Skin of body (tissue), 2 donors: Measurements from ENCODE around the gene FUT6. TPM values are rescaled to one million over a fixed set of nuclear protein-coding genes. Genes with fewer than 3 reads are reported as not detected.
"Not testable (repeated sequence)": the region's sequence is repeated elsewhere in the genome, so short reads cannot be mapped to it uniquely, and the experiment has no call there.

Source experiments
- DNase-seq: peaks from one replicate; lab custom pipeline; 2025; lab: John Stamatoyannopoulos, UW
- total RNA-seq: library from RNA; depleted of rRNA; stranded (reverse); fragments of >200 nt; gene quantifications from one replicate; pipeline ENCODE4 v1.2.3, GENCODE V29; 2014

Gene FUT6
- total RNA-seq, 1 donor from 2014 or later = 0.20 TPM

DNA sequence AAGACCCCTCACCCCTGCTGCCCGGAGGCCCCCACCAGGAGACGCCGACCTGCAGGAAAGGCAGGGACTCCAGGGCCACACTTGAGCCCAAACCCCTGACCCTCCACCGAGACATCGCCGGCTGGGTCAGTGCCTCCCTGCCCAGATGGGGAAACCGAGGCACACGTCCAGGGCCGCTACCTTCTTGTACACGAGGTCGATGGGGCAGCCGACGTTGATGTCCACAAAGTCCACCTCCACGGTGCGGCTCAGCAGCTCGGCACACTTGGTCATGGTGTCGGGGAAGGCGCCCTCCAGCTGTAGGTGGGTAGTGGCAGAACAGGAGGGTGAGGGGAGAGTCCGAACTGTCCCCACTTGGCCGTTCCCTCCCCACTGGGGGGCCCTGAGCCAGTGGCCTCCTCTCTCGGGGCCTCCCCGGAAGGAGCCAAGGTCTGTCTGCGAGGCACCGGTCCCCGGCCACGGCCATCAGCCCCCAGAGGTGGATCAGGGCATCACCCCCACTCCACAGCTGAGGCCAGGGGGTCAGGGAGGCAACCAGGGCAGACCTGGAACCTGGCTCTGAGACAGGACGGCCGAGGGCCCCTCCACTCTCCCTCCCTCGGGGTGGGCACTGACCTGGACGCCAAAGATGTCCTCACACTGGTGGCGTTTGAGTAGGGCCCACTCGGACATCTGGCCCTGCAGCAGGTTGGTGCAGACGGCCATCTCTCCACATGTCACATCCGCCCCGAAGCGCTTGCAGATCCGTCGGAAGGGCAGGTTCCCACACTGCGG, 51.9 kb downstream of the FUT6 start:
- no peak for DNase-seq

DNA sequence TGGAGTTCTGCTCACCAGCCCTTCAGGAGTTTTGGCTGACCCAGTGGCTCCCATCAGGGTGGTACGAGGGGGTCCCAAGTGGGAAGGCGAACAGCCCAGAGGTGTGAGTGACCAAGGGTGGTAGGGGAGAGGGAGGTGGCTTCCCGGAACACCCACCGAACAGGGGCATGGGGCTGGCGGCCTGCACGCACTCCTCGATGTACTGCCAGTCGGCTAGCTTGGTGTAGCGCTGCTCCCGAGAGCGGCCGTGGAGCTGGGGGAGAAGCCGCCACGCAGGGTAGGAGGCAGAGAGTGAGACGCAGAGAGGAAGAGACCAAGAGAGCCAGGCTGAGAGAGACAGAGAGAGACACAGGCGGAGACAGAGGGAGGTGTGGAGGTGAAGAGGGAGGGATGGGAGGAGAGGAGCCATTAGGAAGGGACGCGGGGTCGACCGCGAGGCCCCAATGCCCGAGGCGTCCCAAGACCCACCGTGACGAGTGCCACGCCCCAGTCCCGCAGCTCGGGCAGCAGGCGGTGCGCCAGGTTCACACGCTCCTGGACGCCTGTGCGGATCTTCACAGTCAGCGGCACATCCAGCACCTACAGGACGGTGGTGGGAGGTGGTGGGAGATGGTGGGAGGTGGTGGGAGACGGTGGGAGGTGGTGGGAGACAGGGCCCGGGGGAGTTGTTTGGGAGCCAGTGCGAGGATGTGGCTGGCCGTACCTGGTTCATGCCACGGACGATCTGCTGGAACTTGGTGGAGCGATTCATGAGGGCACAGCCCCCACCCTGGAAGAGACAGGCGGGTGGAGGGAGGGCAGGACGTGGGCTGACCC, 52.7 kb downstream of the FUT6 start:
- DNase-seq = no peak

DNA sequence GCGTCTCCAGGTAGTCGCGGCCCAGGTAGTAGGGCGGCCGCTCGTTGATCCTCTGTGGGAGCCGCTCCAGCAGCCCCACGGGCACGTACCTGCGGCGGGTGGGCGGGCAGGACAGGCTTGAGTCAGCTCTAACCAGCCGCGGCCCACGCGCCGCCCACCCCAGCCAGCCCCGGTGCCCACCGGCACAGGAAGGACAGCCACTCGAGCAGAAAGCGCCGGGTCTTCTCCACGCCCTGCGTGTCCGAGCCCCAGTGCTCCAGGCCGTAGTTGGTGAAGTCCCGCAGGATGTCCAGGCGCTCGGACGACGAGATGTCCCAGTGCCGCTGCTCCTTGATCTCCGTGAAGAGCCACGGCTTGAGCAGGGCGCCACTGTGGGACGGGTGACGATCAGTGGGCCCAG, 54.1 kb downstream of the FUT6 start:
- no peak for DNase-seq

DNA sequence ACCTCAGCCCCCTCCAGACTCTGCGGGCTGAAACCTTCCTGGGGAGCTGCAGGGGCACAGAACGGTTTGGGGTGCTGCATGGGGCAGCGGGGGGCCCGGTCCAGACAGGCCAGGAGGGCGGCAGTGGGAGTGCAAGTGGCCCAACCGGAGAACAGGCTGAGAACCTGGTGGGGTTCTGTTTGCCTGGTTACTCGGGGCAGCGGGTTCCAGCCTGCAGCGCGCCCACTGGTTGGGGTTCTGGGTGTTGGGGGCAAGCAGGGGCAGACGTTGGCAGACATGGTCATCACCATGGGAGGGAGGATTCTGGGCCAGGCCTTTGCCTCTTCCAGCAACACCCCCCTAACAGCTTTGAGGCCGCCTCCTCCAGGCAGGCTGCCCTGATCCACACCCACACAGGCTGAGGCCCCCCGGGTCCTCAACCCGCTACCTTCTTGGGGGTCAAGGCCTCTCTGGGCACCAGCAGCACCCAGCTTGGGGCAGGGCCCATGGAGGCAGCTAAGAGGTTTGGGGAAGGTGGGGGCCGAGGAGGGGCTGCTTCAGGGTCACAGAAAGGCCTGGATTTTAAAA, 54.8 kb downstream of the FUT6 start, which contains the start of gene PRR22:
TSS of gene PRR22 (minus strand) at position 166 of the 567 bp plus-strand sequence. CDS start at position 80, 86 bp downstream.
- no peak for DNase-seq

DNA sequence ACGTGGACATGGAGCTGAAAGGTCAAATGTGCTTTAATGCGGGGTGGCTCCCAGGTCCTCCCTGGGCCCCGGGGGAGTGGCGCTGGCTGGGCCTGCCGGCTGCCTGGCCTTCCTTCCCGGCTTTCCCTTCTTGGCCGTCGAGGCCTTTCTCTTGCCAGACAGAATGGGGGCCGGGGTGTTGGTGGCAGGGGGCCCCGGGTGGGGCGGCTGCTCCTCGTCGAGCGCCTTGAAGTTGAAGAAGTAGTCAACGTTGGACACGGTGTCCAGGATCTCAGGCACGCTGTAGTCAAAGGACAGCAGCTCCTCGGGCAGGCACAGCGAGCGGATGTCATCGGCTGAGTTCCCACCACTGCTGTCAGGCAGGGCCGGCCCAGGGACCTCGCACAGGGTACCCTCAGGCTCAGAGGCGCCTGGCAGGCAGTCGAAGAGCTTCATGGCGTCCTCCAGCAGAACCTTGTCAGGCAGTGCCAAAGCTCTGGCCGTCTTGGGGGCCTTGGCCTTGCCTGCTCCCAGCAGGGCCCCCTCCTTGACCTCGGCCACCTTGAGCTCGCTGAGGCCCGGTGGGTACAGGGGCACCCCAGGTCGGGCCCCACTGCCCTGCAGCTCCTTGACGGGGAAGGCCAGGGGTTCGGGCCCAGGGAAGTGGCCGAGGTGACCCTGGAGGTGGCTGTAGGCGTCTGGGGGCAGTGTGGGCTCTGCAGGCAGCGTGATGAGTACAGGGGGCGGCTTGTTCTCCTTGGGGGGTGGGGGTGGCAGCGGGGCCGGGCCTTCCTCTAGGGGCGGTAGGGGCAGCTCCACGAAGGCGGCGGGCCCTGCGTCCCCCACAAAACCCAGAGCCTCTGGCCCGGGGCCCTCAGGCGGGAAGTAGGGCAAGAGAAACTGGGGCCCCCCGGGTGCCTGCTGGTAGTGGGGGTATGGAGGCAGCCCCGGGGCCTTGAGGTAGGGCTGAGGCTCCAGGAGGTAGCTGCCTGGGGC, 56.3 kb downstream of the FUT6 start:
- DNase-seq = no peak

DNA sequence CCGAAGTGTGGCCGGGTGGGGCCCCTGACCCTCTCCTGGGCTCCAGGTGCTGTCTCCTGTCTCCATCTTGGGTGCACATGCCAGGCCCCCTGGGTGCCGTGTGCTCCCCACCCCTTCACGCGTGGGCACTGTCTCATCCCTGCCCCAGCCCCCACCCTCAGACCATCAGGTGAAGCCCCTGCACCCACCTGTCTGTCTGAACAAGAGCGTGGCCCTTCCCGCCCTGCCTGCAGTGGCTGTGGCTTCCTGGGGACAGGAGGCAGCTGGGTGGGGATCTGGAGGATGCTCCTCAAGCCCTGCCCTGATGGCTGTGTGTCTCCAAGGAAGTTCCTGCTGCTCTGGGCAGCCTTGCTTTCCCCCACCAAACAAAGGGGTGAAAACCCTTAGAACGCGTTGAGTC, 57.2 kb downstream of the FUT6 start:
- no peak for DNase-seq

DNA sequence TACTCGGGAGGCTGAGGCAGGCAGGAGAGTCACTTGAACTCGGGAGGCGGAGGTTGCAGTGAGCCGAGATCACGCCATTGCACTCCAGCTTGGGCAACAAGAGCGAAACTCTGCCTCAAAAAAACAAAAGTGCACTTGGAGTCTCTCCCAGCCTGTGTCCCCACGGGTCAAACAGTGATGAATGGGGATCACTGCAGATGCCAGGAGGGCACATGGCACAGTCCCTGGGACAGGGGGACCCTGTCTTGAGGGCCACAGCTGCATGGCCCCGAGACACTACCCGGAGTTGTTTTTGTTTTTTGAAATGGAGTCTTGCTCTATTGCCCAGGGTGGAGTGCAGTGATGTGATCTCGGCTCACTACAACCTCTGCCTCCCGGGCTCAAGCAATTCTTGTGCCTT, 58.6 kb downstream of the FUT6 start:
- DNase-seq = not testable (repeated sequence)

Other genes starting within 250 kb of the FUT6 start
- 41.2 TPM for gene SAFB2, start 216.9 kb downstream of the FUT6 start, total RNA-seq
- gene SAFB, start 216.6 kb downstream of the FUT6 start, total RNA-seq = 106 TPM
- 25.2 TPM for gene MICOS13, start 159.2 kb downstream of the FUT6 start, total RNA-seq
- gene HSD11B1L, start 158.7 kb downstream of the FUT6 start, total RNA-seq = 2.4 TPM
- gene RPL36, start 149.4 kb downstream of the FUT6 start, total RNA-seq = 331 TPM
- 30.7 TPM for gene LONP1, start 119.6 kb downstream of the FUT6 start, total RNA-seq
- gene CATSPERD, start 119.1 kb downstream of the FUT6 start, total RNA-seq = not detected
- 0.30 TPM for gene PRR22, start 55.0 kb downstream of the FUT6 start, total RNA-seq
- gene DUS3L, start 48.5 kb downstream of the FUT6 start, total RNA-seq = 16.7 TPM
- gene NRTN, start 34.6 kb downstream of the FUT6 start, total RNA-seq = 2.2 TPM
- 0.30 TPM for gene FUT3, start 11.7 kb upstream of the FUT6 start, total RNA-seq
- not detected for gene FUT5, start 30.8 kb upstream of the FUT6 start, total RNA-seq
- gene NDUFA11, start 64.1 kb upstream of the FUT6 start, total RNA-seq = 69.7 TPM
- gene VMAC, start 65.2 kb upstream of the FUT6 start, total RNA-seq = 4.6 TPM
- 5.3 TPM for gene CAPS, start 74.6 kb upstream of the FUT6 start, total RNA-seq
- gene RANBP3, start 138.4 kb upstream of the FUT6 start, total RNA-seq = 36.9 TPM